ENCODE measurements around the gene OPCML.

DNA sequence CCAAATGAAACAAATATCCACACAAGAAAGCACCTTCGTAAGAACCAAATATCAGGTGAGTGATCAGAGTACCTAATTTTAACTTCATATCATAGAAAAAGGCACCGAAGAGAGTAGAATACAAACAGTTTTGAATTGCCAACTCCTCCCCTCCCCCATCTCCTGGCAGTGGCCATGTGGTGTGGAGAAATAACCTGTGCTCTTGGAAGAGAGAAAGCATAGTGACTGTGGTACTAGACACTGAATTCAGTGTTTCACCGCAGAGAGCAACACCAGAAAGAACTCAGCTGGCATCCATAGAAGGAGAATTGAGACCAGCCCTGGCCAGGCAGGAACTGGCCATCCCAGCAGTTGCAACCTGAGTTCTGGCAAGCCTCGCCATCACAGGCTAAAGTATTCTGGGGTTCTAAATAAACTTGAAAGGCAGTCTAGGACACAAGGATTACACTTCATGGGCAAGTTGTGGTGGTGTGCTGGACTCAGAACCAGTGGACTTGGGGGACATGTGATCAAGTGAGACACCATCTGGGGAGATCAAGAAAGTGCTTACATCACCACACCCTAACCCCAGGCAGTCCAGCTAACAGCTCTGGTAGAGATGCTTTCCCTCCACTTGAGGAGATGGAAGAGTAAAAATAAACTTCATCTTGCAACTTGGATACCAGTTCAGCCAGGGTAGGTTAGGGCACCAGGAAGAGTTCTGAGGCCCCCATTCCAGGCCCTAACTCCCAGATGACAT is 1158.7 kb downstream of the OPCML start:
- TF ChIP-seq, protein P1, sequence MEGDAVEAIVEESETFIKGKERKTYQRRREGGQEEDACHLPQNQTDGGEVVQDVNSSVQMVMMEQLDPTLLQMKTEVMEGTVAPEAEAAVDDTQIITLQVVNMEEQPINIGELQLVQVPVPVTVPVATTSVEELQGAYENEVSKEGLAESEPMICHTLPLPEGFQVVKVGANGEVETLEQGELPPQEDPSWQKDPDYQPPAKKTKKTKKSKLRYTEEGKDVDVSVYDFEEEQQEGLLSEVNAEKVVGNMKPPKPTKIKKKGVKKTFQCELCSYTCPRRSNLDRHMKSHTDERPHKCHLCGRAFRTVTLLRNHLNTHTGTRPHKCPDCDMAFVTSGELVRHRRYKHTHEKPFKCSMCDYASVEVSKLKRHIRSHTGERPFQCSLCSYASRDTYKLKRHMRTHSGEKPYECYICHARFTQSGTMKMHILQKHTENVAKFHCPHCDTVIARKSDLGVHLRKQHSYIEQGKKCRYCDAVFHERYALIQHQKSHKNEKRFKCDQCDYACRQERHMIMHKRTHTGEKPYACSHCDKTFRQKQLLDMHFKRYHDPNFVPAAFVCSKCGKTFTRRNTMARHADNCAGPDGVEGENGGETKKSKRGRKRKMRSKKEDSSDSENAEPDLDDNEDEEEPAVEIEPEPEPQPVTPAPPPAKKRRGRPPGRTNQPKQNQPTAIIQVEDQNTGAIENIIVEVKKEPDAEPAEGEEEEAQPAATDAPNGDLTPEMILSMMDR (IDR thresholded peaks at IDR 0.05): no peak
- no peak for TF ChIP-seq POLR2A (IDR thresholded peaks at IDR 0.05)
